ENCODE data around the gene TVP23C.

- no peak for TF ChIP-seq YY1 (IDR thresholded peaks at IDR 0.05; ENCODE audit: insufficient read depth, insufficient read length)
- TF ChIP-seq ZNF274 (IDR thresholded peaks at IDR 0.05; ENCODE audit: low read depth, low read length), result no peak
- TF ChIP-seq SUZ12 (IDR thresholded peaks at IDR 0.05; ENCODE audit: extremely low read depth, insufficient read depth, insufficient read length), result no peak
These were observed 79.9 kb downstream of the TVP23C start for GRCh38 chr17:15483431-15483830.

Measured in NT2/D1 (cell line).